Karpas-422 (cell line): Measurements from ENCODE around the gene ASGR1. TPM values are rescaled to one million over a fixed set of nuclear protein-coding genes. Genes with fewer than 3 reads are reported as not detected.
A peak's percentile ranks its signal among the peaks of the same experiment; 100 is the strongest.
"Not testable (repeated sequence)": the region's sequence is repeated elsewhere in the genome, so short reads cannot be mapped to it uniquely, and the experiment has no call there.

Source experiments
- DNase-seq: peaks from one replicate; pipeline ENCODE4 v3.0.0-alpha.2; 2015
- H2AFZ ChIP-seq: fragments of 200-600 bp; sonication (generic); 2 replicates; pipeline ENCODE4 v1.6.1; 2014; ENCODE audit warnings: antibody characterized with exemption, low read length, mixed read lengths
- H3K27ac ChIP-seq: fragments of 200-600 bp; sonication (generic); 2 replicates; pipeline ENCODE4 v1.5.1; 2014; ENCODE audit warnings: mild to moderate bottlenecking, low read length, moderate library complexity
- H3K27me3 ChIP-seq: fragments of 200-600 bp; sonication (generic); 2 replicates; pipeline ENCODE4 v1.6.1; 2014; ENCODE audit warnings: low read length, mixed read lengths
- H3K36me3 ChIP-seq: fragments of 200-600 bp; sonication (generic); 2 replicates; pipeline ENCODE4 v1.6.1; 2014; ENCODE audit warnings: low read length, mixed read lengths; ENCODE audit not compliant: insufficient read depth
- H3K4me1 ChIP-seq: fragments of 200-600 bp; sonication (generic); 2 replicates; pipeline ENCODE4 v1.6.1; 2014; ENCODE audit warnings: mild to moderate bottlenecking, low read length, mixed read lengths
- H3K4me2 ChIP-seq: fragments of 200-600 bp; sonication (generic); 2 replicates; pipeline ENCODE4 v1.6.1; 2014; ENCODE audit warnings: low read length, low read depth, mild to moderate bottlenecking; ENCODE audit not compliant: poor library complexity, severe bottlenecking
- H3K4me3 ChIP-seq: fragments of 200-600 bp; sonication (generic); 2 replicates; pipeline ENCODE4 v1.5.1; 2014; ENCODE audit warnings: mild to moderate bottlenecking, antibody characterized with exemption, low read length, mixed read lengths
- H3K79me2 ChIP-seq: fragments of 200-600 bp; sonication (generic); 2 replicates; pipeline ENCODE4 v1.6.1; 2014; ENCODE audit warnings: mild to moderate bottlenecking, low read length, mixed read lengths
- H3K9ac ChIP-seq: fragments of 200-600 bp; sonication (generic); 2 replicates; pipeline ENCODE4 v1.6.0; 2014; ENCODE audit warnings: low read length
- H3K9me2 ChIP-seq: fragments of 200-600 bp; sonication (generic), shearing (Covaris generic); replicated peaks from 2 replicates; pipeline ENCODE4 v1.6.0; 2014; ENCODE audit warnings: mild to moderate bottlenecking, low read length, moderate library complexity; ENCODE audit not compliant: insufficient read depth
- H3K9me3 ChIP-seq: fragments of 300-700, 200-600 bp; sonication (generic); 2 replicates; pipeline ENCODE4 v1.6.1; 2014; ENCODE audit warnings: low read length, mixed read lengths
- H4K20me1 ChIP-seq: fragments of 200-600 bp; sonication (generic); 2 replicates; pipeline ENCODE4 v1.6.1; 2014; ENCODE audit warnings: mild to moderate bottlenecking, antibody characterized with exemption, low read length, low read depth; ENCODE audit not compliant: insufficient read depth
- total RNA-seq: library from RNA; depleted of rRNA; stranded (reverse); fragments of >200 nt; shearing (Covaris generic); gene quantifications from 2 replicates; pipeline ENCODE4 v1.2.3, GENCODE V29; 2014; ENCODE audit warnings: low replicate concordance

The ASGR1 gene
- total RNA-seq, 1 experiment from 2014 or later, result not detected

DNA sequence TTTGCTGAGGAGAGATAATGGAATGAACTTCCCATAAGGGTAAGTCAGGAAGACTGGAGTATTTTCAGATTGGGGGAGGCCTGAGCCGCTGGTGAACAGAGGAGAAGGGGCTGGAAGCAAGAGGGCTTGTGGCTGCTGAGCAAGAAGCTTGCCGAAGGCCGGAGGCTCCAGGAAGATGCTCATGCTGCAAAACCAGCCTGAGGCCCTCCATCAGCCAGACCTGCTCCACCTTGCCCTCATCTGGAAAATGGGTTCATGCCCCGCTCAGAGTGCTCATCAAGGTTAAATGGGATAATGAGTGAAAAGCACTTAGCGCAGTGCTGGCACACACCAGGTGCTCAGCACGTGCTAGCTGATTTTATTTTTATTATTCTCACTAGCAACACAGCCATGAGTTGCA is 5.5 kb upstream of the ASGR1 start:
- H3K9ac ChIP-seq, result no peak overlapping the region
- H4K20me1 ChIP-seq, result no peaks in the 10 kb centered on the region
- no peaks in the 10 kb centered on the region for H3K9me3 ChIP-seq
- no peaks in the 10 kb centered on the region for H3K36me3 ChIP-seq
- no peaks in the 10 kb centered on the region for H3K27me3 ChIP-seq
- H3K4me3 ChIP-seq, result no peak overlapping the region
- no peaks in the 10 kb centered on the region for H3K9me2 ChIP-seq
- no peaks in the 10 kb centered on the region for H3K4me1 ChIP-seq
- no peaks in the 10 kb centered on the region for H3K79me2 ChIP-seq
- no peak for DNase-seq
- no peak overlapping the region for H2AFZ ChIP-seq
- H3K4me2 ChIP-seq, result no peak overlapping the region
- no peak overlapping the region for H3K27ac ChIP-seq

DNA sequence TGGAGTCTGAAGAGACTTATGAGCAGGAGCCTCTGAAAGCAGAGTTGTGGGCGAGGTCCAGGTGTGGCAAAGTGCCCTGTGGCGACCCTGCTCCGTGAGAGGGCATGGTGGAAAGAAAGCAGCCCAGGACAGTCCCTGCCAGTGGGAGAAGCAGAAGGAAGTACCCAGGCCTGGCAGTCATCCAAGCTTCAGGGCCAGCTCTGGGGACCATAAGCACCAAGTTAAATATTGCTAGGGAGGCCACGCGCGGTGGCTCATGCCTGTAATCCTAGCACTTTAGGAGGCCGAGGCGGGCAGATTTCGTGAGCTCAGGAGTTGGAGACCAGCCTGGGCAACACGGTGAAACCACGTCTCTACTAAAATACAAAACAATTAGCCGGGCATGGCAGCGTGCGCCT is 4.9 kb upstream of the ASGR1 start:
- Histone ChIP-seq H3K4me1 (no peaks in the 10 kb centered on the region), H3K36me3 (no peaks in the 10 kb centered on the region), H2AFZ (no peak overlapping the region), H3K27ac (no peak overlapping the region), H3K9me2 (no peaks in the 10 kb centered on the region), H3K4me3 (no peak overlapping the region), H3K9me3 (no peaks in the 10 kb centered on the region), H3K79me2 (no peaks in the 10 kb centered on the region), H4K20me1 (no peaks in the 10 kb centered on the region), H3K9ac (no peak overlapping the region), H3K27me3 (no peaks in the 10 kb centered on the region), H3K4me2 (no peak overlapping the region)
- DNase-seq, result no peak

DNA sequence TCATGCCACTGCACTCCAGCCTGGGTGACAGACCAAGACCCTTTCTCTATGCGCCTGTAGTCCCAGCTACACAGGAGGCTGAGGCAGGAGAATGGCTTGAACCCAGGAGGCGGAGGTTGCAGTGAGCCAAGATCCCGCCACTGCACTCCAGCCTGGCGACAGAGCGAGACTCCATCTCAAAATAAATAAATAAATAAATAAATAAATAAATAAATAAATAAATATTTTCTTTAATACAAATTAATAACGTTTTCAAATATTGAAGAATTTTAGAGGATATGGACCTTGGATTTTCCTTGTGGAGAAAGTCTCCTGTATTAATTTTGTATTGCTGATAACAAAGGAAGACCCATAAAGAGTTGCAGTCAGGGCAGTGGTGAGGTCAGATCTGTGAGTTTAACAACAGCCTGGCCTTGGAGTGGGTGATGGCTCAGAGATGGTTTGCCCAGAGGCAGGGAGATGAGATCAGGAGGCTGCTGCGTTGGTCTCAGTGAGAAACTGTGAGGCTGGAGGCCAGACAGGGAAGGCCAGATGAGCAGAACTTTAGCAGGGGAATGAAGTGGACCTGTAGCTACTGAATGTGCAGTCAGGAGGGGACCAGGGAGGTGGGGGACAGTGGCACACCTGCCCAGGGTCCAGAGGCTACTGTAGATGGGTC is 4.4 kb upstream of the ASGR1 start:
- Histone ChIP-seq H3K4me2 (no peak overlapping the region), H3K4me3 (no peak overlapping the region), H2AFZ (no peak overlapping the region), H3K27ac (no peak overlapping the region), H3K79me2 (no peaks in the 10 kb centered on the region), H3K36me3 (no peaks in the 10 kb centered on the region), H4K20me1 (no peaks in the 10 kb centered on the region), H3K9me2 (no peaks in the 10 kb centered on the region), H3K4me1 (no peaks in the 10 kb centered on the region), H3K27me3 (no peaks in the 10 kb centered on the region), H3K9ac (no peak overlapping the region), H3K9me3 (no peaks in the 10 kb centered on the region)
- DNase-seq, result no peak

DNA sequence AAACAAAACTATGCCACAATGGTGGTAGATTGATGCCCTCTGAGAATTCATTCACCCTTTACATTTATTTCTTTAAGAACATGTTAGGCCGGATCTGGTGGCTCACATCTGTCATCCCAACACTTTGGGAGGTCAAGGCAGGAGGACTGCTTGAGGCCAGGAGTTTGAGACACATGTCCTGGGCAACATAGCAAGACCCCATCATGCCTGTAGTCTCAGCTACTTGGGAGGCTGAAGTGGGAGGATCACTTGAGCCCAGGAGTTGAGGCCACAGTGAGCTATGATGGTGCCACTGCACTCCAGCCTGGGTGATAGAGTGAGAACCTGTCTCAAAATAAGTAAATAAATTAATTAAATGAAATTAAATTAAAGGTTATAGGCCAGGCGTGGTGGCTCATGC is 2.9 kb upstream of the ASGR1 start:
- DNase-seq, H3K79me2 ChIP-seq: not testable (repeated sequence)

DNA sequence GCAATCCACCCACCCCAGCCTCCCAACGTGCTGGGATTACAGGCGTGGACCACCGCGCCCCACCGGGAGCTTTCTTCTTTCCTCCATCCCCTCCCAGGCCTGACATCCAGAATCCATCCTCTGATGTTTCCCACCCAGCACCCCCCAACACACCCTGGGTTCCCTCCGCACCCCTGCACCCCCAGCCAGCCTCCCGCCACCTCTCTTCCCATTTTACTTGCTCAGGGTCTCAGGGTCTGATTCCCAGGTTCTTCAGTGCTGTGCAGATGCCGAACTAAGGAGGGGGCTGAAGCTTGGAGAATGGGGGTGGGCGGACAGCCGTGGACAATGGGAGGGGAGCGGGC is 225 bp downstream of the ASGR1 start:
- Histone ChIP-seq H3K4me1 (peaks cover 9% of the 10 kb centered on the region), H3K4me3 (no peak overlapping the region), H3K36me3 (no peaks in the 10 kb centered on the region), H3K27me3 (no peaks in the 10 kb centered on the region), H2AFZ (no peak overlapping the region), H3K4me2 (no peak overlapping the region), H3K9me2 (no peaks in the 10 kb centered on the region), H4K20me1 (no peaks in the 10 kb centered on the region), H3K9me3 (no peaks in the 10 kb centered on the region), H3K9ac (no peak overlapping the region), H3K79me2 (no peaks in the 10 kb centered on the region), H3K27ac (no peak overlapping the region)
- DNase-seq, result no peak

More for the DNA sequence above, 2.9 kb upstream of the ASGR1 start:
- not testable (repeated sequence) for H2AFZ ChIP-seq, H3K4me1 ChIP-seq, H3K27ac ChIP-seq, H3K9ac ChIP-seq, H4K20me1 ChIP-seq, H3K9me2 ChIP-seq, H3K9me3 ChIP-seq, H3K4me2 ChIP-seq, H3K27me3 ChIP-seq, H3K4me3 ChIP-seq, H3K36me3 ChIP-seq

DNA sequence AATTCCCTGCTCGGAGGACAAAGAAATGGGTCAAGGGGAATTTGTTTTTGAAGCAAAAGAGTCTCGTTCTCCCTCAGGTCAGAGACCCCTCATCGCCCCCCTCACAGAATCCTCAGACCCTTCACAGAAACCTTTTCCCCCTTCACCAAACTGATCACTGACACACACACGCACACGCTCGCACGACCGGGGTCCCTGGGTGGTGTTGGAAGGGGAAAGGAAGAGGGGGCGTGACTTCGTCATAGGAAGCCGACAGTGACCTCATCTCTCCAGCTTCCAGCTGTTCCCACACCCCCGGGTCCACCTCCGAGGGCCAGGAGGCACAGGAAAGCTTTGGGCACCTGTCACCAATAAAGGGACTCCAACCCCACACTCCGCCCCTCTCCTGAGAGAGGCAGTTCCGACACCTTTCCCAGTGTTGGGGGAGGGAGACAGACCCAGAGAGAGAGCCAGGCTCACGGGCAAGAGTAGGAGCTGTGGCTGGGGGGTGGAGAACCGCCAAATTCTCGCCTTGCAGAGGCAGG is 1.2 kb downstream of the ASGR1 start:
- Histone ChIP-seq H3K4me3 (peak overlapping the region; percentile 56; the same call in 1 of the 2 replicates), H3K4me2 (peak overlapping the region; percentile 66)

DNA sequence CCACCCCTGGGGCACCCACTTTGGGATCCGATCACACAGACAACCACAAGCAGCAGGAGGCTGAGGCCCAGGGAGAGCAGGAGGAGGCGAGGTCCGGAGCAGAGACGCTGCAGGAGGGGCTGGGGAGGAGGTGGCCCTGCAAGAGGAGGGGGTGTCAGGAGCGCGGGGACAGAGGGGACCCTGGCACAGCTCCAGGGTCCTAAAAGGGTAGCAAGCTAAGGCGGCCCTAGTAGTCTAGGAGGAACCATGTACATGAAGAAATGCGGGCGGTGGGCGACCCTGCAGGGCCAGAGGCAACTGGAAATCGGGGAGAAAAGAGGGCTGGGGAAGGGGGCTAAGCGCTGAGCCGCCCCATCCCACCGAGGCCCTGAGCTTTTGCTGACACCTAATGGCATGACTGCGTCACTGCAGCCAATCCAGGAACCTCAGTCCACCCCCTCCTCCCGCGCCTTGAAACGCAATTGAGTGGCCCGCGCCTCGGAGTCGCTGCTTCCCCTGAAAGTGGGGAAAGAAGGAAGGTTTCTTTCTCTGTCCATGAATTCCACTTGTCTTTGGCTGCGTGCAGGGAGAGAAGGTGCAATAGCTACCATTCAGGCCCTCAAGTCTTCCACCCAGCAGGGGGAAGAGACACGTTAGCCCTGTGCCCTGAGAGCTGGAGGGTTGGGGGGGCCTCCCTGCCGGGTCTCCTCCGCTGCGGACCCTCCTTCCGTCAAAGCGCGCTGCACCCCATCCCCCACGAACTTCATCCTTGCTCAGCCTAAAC is 1.8 kb downstream of the ASGR1 start:
- Histone ChIP-seq H3K4me1 (peaks cover 9% of the 10 kb centered on the region), H3K4me2 (peak overlapping the region; percentile 66), H3K79me2 (no peaks in the 10 kb centered on the region), H3K27me3 (no peaks in the 10 kb centered on the region), H3K9me2 (no peaks in the 10 kb centered on the region), H3K4me3 (peak overlapping the region; percentile 56; the same call in 1 of the 2 replicates), H3K9ac (peak overlapping the region; percentile 52), H2AFZ (peak overlapping the region; percentile 84; the same call in 1 of the 2 replicates), H3K36me3 (no peaks in the 10 kb centered on the region), H3K9me3 (no peaks in the 10 kb centered on the region), H3K27ac (no peak overlapping the region), H4K20me1 (no peaks in the 10 kb centered on the region)
- peak; percentile 85 for DNase-seq

More for the DNA sequence above, 1.2 kb downstream of the ASGR1 start:
- peaks cover 9% of the 10 kb centered on the region for H3K4me1 ChIP-seq
- no peaks in the 10 kb centered on the region for H3K36me3 ChIP-seq
- no peaks in the 10 kb centered on the region for H4K20me1 ChIP-seq
- H2AFZ ChIP-seq, result peak overlapping the region; percentile 84; the same call in 1 of the 2 replicates
- H3K9me3 ChIP-seq, result no peaks in the 10 kb centered on the region
- DNase-seq, result no peak
- H3K9ac ChIP-seq, result peak overlapping the region; percentile 52
- H3K79me2 ChIP-seq, result no peaks in the 10 kb centered on the region
- no peaks in the 10 kb centered on the region for H3K27me3 ChIP-seq
- no peak overlapping the region for H3K27ac ChIP-seq
- H3K9me2 ChIP-seq, result no peaks in the 10 kb centered on the region

DNA sequence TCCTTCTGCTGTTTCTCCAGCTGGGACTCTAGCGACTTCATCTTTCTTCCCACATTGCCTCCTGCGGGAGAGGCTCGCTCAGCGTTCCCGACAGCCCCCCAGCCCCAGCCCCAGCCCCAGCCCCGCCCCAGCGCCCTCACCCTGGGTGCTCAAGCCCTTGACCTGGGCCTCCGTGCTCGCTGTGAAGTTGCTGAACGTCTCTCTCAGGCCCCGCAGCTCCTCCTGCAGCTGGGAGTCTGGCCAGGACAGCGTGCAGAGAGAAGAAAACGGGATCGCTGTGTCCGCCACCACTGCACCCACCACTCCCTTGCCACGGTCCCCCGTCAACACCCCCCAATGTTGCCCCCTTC is 2.4 kb downstream of the ASGR1 start:
- Histone ChIP-seq H3K79me2 (no peaks in the 10 kb centered on the region), H2AFZ (no peak overlapping the region), H3K4me1 (peaks cover 9% of the 10 kb centered on the region), H3K36me3 (no peaks in the 10 kb centered on the region), H4K20me1 (no peaks in the 10 kb centered on the region), H3K27ac (no peak overlapping the region), H3K27me3 (no peaks in the 10 kb centered on the region), H3K9me2 (no peaks in the 10 kb centered on the region), H3K9ac (no peak overlapping the region), H3K9me3 (no peaks in the 10 kb centered on the region), H3K4me3 (no peak overlapping the region), H3K4me2 (no peak overlapping the region)
- no peak for DNase-seq
